GM12874 (cell line): Measurements from ENCODE around the gene ARAP3.
A peak's percentile ranks its signal among the peaks of the same experiment; 100 is the strongest.

ENCODE experiments used
- TF ChIP-seq, protein P1 (sequence below): IDR thresholded peaks from 2 replicates; pipeline ENCODE4 v1.5.1; 2011; ENCODE audit warnings: low read depth, mild to moderate bottlenecking, control low read depth, low read length, moderate library complexity; ENCODE audit not compliant: insufficient read depth

The ARAP3 gene

DNA sequence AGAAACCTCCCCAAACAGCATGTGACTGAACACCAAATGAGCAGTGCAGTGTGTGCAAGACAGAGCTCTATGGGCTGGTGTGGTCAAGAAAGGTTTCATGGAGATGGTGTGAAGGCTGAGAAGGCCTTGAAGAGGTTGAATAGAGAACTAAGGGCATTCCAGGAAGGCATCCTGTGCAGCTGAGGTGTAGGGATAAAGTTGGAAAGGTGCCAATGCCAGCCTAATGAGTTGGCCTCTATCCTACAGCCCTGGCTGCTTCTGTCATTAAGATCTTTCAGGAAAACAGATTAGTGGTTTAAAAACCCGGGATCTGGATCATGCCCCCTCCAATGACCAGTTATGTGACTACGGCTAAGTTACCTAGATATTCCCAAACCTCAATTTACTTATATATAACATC lies 49.4 kb downstream of the ARAP3 start:
- TF ChIP-seq, protein P1, sequence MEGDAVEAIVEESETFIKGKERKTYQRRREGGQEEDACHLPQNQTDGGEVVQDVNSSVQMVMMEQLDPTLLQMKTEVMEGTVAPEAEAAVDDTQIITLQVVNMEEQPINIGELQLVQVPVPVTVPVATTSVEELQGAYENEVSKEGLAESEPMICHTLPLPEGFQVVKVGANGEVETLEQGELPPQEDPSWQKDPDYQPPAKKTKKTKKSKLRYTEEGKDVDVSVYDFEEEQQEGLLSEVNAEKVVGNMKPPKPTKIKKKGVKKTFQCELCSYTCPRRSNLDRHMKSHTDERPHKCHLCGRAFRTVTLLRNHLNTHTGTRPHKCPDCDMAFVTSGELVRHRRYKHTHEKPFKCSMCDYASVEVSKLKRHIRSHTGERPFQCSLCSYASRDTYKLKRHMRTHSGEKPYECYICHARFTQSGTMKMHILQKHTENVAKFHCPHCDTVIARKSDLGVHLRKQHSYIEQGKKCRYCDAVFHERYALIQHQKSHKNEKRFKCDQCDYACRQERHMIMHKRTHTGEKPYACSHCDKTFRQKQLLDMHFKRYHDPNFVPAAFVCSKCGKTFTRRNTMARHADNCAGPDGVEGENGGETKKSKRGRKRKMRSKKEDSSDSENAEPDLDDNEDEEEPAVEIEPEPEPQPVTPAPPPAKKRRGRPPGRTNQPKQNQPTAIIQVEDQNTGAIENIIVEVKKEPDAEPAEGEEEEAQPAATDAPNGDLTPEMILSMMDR: no peak

DNA sequence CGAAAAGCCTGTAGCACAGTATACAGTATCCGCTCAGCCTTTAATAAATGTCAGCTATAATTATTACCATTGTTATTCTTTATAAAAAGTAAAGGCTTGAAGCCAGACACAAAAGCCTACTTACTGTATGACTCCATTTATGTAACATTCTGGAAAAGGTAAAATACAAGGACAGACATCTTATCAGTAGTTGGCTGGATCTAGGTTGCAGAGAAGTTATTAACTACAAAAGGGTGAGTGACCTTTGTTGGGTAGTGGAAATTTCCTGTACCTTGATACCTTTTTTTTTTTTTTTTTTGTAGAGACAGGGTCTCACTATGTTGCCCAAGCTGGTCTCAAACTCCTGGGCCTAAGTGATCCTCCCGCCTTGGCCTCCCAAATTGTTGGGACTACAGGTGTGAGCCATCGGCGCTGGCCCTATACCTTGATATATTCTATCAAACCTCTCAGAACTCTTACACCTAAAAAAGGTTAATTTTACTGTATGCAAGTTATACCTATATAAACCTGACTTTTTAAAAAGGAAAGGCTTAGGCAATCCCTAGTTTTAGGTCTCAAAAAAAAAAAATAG lies 51.4 kb downstream of the ARAP3 start:
- TF ChIP-seq, protein P1: no peak

DNA sequence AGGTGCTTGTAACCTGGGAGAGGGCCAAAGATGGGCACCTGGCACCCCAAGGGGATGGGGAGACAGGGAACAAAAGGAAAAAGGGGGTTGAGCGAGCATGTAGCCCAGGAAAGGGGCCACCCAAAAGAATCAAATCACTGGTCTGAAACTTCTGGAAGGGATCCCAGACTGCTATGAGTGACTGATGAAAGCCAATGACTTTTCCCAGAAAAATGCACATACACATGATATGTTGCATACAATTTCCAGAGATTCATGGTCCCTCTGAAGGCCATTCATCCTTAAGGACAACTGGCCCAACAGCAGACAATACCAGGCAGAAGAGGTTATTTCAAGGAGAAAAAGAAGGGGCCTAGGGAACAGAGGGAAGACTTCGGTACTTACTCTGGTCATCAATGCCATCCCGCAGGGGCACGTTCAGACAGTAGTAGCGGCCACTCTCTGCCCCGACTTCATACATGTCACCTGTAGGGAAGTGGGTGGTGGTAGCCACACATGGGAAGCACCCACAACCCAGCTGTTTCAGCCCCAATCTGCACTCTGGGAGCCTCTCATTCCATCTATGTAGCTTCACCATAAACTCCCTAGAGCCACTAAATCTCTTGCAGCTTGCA lies 53.7 kb downstream of the ARAP3 start:
- TF ChIP-seq, protein P1: no peak

DNA sequence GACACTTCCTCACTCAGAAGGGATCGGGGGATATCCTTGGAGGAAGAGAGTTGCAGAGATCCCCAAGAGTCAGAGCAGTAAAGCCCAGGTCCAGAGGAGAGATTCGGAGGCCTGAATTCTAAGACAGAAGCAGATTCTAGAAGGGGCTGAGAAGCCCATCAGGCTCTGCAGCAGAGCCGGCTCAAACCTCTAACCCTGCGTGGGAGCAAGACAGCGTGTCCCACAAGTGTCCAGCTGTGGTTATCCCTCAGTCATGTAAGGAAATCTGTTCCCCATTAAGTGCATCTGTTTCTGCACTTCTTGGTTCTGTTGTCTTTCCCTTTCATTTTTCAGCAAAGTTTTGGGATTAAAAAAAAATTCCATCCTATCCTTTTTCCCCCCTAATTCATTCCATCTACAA lies 58.4 kb downstream of the ARAP3 start:
- TF ChIP-seq, protein P1: no peak

DNA sequence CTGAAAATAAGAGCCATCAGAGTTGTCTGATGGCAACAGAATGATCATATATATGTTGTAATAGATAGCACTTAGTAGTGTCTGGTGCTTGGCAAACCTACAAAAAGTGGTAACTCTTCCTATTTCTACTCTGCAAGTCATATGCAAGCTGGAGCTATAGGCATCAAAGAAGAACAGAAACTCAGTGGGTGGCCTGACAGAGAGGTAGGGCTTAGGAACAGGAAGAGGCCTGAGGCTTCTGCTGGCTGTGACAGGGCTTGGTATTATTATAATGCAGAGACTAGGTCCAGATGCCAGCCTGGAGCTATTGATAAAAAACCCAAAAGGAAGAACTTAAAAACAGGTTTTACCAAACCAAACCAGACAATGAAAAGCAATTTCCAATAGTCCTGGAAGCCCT lies 58.8 kb downstream of the ARAP3 start:
- TF ChIP-seq, protein P1: no peak

DNA sequence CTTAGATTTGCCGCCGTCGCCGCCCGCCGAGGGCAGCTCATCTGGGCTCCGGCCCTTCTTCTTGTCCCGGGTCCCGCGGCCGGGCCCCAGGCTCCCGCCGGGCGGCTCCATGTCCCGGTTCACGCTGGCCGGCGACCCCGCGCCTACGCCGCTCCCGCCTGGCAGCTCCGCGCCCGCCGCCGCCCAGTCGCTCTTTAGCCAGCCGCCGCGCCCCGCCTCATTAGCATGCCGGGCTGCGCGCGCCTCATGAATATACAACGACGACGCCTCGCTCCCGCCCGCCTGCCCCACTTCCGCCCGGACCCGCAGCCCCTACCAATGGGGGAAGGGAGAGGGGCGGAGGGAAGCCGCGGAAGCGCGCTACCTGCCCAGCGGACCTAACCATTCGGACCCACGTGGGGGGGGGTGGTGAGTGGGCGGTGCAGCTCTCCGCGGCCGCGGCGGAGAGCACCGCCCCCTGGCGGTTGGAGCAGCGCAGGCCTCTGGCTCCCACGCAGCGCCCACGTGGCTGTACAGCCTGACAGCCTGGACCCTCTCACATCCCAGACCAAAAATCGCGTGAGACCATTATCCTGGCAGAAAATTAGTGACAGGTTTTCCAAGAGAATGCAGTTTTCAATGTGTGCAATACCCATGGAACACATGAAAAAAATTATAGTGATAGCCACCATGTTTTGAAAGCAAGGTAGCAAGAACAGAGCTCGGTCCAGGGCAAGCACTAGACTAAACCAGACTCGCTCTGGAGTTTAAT lies 63.1 kb downstream of the ARAP3 start, which contains the start of gene DIAPH1:
Gene DIAPH1 (minus strand): TSS at position 197 of the 751 bp plus-strand sequence. CDS start 86 bp downstream, at position 111.
- TF ChIP-seq, protein P1: peak; percentile 97

DNA sequence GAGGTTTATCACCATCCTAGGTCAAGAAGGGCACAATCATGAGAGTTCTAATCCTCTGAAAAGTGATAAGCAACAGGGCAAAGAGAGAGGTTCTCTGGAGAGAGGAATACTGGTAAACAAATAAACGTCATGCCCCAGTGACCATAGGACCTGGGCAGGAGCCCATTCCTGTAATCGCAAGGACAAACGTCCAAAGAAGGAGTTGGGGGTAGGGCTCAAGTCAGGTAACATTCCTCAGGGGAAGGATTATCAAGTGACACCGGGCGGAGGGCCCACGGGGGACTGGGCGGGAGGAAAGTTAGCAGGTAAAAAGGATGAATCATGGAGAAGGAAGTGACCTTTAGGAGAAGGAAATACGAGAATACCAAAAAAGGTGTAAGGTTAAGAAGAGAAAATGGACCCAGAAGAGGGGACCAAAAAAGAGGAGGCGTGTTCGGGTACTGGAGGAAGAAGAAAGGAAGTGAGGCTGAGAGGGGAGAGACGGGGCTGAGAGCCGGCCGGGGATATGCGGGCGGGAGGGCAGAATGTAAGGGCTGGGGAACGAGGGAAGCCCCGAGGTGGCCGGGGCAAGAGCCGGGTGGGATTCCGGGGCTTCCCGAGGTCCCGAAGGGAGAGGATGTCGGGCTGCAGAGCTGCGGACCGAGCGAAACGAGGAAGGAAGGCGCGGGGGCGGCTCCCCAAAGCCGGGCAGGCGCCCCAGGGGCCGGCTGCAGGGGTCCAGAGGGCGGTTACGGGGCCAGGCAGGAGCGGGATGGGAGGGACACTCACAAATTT lies 63.8 kb downstream of the ARAP3 start:
- TF ChIP-seq, protein P1: no peak
